ENCODE data around the gene PLA2G12A.
"Not testable (repeated sequence)": the region's sequence is repeated elsewhere in the genome, so short reads cannot be mapped to it uniquely, and the experiment has no call there.

The PLA2G12A gene

GRCh38 chr4:109683621-109684253 is 46.1 kb downstream of the PLA2G12A start:
- TF ChIP-seq CSRNP3 (CRISPR knock-in tag; IDR thresholded peaks at IDR 0.05) (no peak), ARNTL (CRISPR knock-in tag; IDR thresholded peaks at IDR 0.05; ENCODE audit: borderline replicate concordance, low read depth) (no peak), GLIS3 (CRISPR knock-in tag; IDR thresholded peaks at IDR 0.05) (no peak), BACH2 (CRISPR knock-in tag; IDR thresholded peaks at IDR 0.05; ENCODE audit: borderline replicate concordance) (no peak), ESRRG (CRISPR knock-in tag; IDR thresholded peaks at IDR 0.05) (no peak), TCF4 (CRISPR knock-in tag; IDR thresholded peaks at IDR 0.05; ENCODE audit: borderline replicate concordance) (no peak), CSDC2 (CRISPR knock-in tag; IDR thresholded peaks at IDR 0.05) (no peak), RARB (CRISPR knock-in tag; IDR thresholded peaks at IDR 0.05) (no peak), POU6F1 (CRISPR knock-in tag; IDR thresholded peaks at IDR 0.05; ENCODE audit: borderline replicate concordance, low read depth) (no peak), ZFP30 (CRISPR knock-in tag; IDR thresholded peaks at IDR 0.05) (no peak), ZNF70 (CRISPR knock-in tag; IDR thresholded peaks at IDR 0.05) (no peak), ZFP3 (CRISPR knock-in tag; IDR thresholded peaks at IDR 0.05) (no peak), ZNF565 (CRISPR knock-in tag; conservative IDR thresholded peaks at IDR 0.05; ENCODE audit: low read depth) (no peak)
- no peak for ATAC-seq

- TF ChIP-seq OSR1 (CRISPR knock-in tag; IDR thresholded peaks at IDR 0.05): no peak
- no peak for TF ChIP-seq ZNF565 (CRISPR knock-in tag; conservative IDR thresholded peaks at IDR 0.05; ENCODE audit: low read depth)
- no peak for TF ChIP-seq ESRRG (CRISPR knock-in tag; IDR thresholded peaks at IDR 0.05)
- TF ChIP-seq GLIS3 (CRISPR knock-in tag; IDR thresholded peaks at IDR 0.05): no peak
- no peak for TF ChIP-seq TSHZ2 (CRISPR knock-in tag; IDR thresholded peaks at IDR 0.05)
- TF ChIP-seq ZNF70 (CRISPR knock-in tag; IDR thresholded peaks at IDR 0.05): no peak
- no peak for ATAC-seq
These were observed 47.0 kb downstream of the PLA2G12A start for GRCh38 chr4:109682875-109683274.

GRCh38 chr4:109678925-109679324 is 50.9 kb downstream of the PLA2G12A start:
- not testable (repeated sequence) for ATAC-seq

GRCh38 chr4:109678472-109678871 is 51.4 kb downstream of the PLA2G12A start:
- ATAC-seq: not testable (repeated sequence)

- no peak for TF ChIP-seq ZFP3 (CRISPR knock-in tag; IDR thresholded peaks at IDR 0.05)
- TF ChIP-seq CSDC2 (CRISPR knock-in tag; IDR thresholded peaks at IDR 0.05): no peak
- no peak for TF ChIP-seq RARB (CRISPR knock-in tag; IDR thresholded peaks at IDR 0.05)
- TF ChIP-seq ZC3H10 (CRISPR knock-in tag; IDR thresholded peaks at IDR 0.05): no peak
- no peak for TF ChIP-seq TOX (CRISPR knock-in tag; IDR thresholded peaks at IDR 0.05; ENCODE audit: borderline replicate concordance)
- no peak for TF ChIP-seq POU6F1 (CRISPR knock-in tag; IDR thresholded peaks at IDR 0.05; ENCODE audit: borderline replicate concordance, low read depth)
- TF ChIP-seq PPARA (CRISPR knock-in tag; IDR thresholded peaks at IDR 0.05; ENCODE audit: borderline replicate concordance): no peak
- no peak for ATAC-seq
These were observed 53.0 kb downstream of the PLA2G12A start for GRCh38 chr4:109676886-109677285.

Measured in SK-N-SH treated with all-trans-retinoic acid at 6 μM for 48 hours (cell line).